IMR-90 (cell line): Measurements from ENCODE around the gene SLC4A2. TPM values are rescaled to one million over a fixed set of nuclear protein-coding genes. Genes with fewer than 3 reads are reported as not detected.
A peak's percentile ranks its signal among the peaks of the same experiment; 100 is the strongest.

ENCODE experiments used
- ATAC-seq: fragments of 200-7000 bp; cut with Tn5 transposase; 2 replicates; pipeline ENCODE4 v1.9.1; 2020; ENCODE audit warnings: low read depth, mild to moderate bottlenecking, moderate library complexity
- BruUV-seq: library from RNA; stranded (reverse); fragments of 400-500 nt; replicated peaks from 2 replicates; lab custom pipeline; 2021; lab: Mats Ljungman, UMichigan
- CTCF ChIA-PET: fragments of 300-600 bp; formaldehyde crosslinking; extraction: SDS; loops from one replicate; lab custom pipeline; 2021; ENCODE audit warnings: antibody characterized with exemption; lab: Yijun Ruan, JAX
- POLR2A ChIA-PET: fragments of 300-600 bp; sonication (Branson Sonifier 250); formaldehyde crosslinking; loops from one replicate; lab custom pipeline; 2022; ENCODE audit warnings: antibody characterized with exemption; ENCODE audit not compliant: unreplicated experiment; lab: Charles Lee
- DNase-seq: peaks from one replicate; pipeline ENCODE4 v3.0.0; 2013
- H2AFZ ChIP-seq: replicated peaks from 2 replicates; pipeline ENCODE3; 2013; ENCODE audit warnings: low read length, mild to moderate bottlenecking; ENCODE audit not compliant: poor library complexity
- H2AK5ac ChIP-seq: 2 replicates; pipeline ENCODE4 v1.6.1; 2013; ENCODE audit warnings: low read depth, low read length, inconsistent platforms
- H2AK9ac ChIP-seq: replicated peaks from 2 replicates; pipeline ENCODE3; 2013; ENCODE audit warnings: mild to moderate bottlenecking, low read depth, low read length, moderate library complexity; ENCODE audit not compliant: poor library complexity
- H2BK120ac ChIP-seq: 2 replicates; pipeline ENCODE4 v1.6.1; 2013; ENCODE audit warnings: low read depth, low read length, inconsistent platforms
- H2BK15ac ChIP-seq: 3 replicates; pipeline ENCODE4 v1.6.1; 2013; ENCODE audit warnings: low read depth, low read length, inconsistent platforms
- H2BK20ac ChIP-seq: 2 replicates; pipeline ENCODE4 v1.6.1; 2013; ENCODE audit warnings: low read depth, mild to moderate bottlenecking, inconsistent platforms, low read length, moderate library complexity
- H2BK5ac ChIP-seq: 2 replicates; pipeline ENCODE4 v1.6.1; 2013; ENCODE audit warnings: mild to moderate bottlenecking, low read depth, low read length, inconsistent platforms; ENCODE audit not compliant: poor library complexity, severe bottlenecking
- H3K14ac ChIP-seq: replicated peaks from 2 replicates; pipeline ENCODE4 v1.6.1; 2013; ENCODE audit warnings: low read depth, low read length, inconsistent platforms
- H3K18ac ChIP-seq: 2 replicates; pipeline ENCODE4 v1.6.1; 2013; ENCODE audit warnings: low read depth, low read length, control low read depth
- H3K23ac ChIP-seq: 2 replicates; pipeline ENCODE4 v1.6.1; 2013; ENCODE audit warnings: low read depth, low read length, inconsistent platforms
- H3K27ac ChIP-seq: 2 replicates; pipeline ENCODE4 v1.5.1; 2013; ENCODE audit warnings: mild to moderate bottlenecking, control low read depth, low read length; ENCODE audit not compliant: insufficient read depth
- H3K27me3 ChIP-seq: 2 replicates; pipeline ENCODE4 v1.6.1; 2013; ENCODE audit warnings: low read length; ENCODE audit not compliant: control insufficient read depth, insufficient read depth
- H3K36me3 ChIP-seq: 2 replicates; pipeline ENCODE4 v1.6.1; 2013; ENCODE audit warnings: low read length, mixed read lengths; ENCODE audit not compliant: control insufficient read depth, insufficient read depth
- H3K4ac ChIP-seq: 2 replicates; pipeline ENCODE4 v1.6.1; 2013; ENCODE audit warnings: low read depth, low read length, inconsistent platforms
- H3K4me1 ChIP-seq: 2 replicates; pipeline ENCODE4 v1.6.1; 2013; ENCODE audit warnings: low read length, mixed read lengths; ENCODE audit not compliant: control insufficient read depth, insufficient read depth
- H3K4me2 ChIP-seq: 2 replicates; pipeline ENCODE4 v1.6.1; 2013; ENCODE audit warnings: low read depth, mild to moderate bottlenecking, control low read depth, low read length, moderate library complexity
- H3K4me3 ChIP-seq: 2 replicates; pipeline ENCODE4 v1.5.1; 2013; ENCODE audit warnings: low read depth, mild to moderate bottlenecking, control low read depth, low read length, moderate library complexity; ENCODE audit not compliant: insufficient read depth
- H3K56ac ChIP-seq: 2 replicates; pipeline ENCODE4 v1.6.1; 2013; ENCODE audit warnings: low read length, inconsistent platforms; ENCODE audit not compliant: insufficient read depth; ENCODE audit errors: extremely low read depth
- H3K79me1 ChIP-seq, 2 experiments: 2 replicates each; pipeline ENCODE4 v1.6.1; 2013; ENCODE audit warnings: low read length in 2 of 2, inconsistent platforms in 1 of 2, low read depth in 1 of 2
- H3K9ac ChIP-seq: 2 replicates; pipeline ENCODE4 v1.6.1; 2013; ENCODE audit warnings: low read depth, low read length, control low read depth
- H3K9me1 ChIP-seq: 2 replicates; pipeline ENCODE4 v1.6.1; 2013; ENCODE audit warnings: low read length, inconsistent platforms; ENCODE audit not compliant: insufficient read depth
- H3K9me3 ChIP-seq: 2 replicates; pipeline ENCODE4 v1.6.1; 2013; ENCODE audit warnings: low read length; ENCODE audit not compliant: control insufficient read depth, insufficient read depth
- H4K20me1 ChIP-seq: 2 replicates; pipeline ENCODE4 v1.6.1; 2013; ENCODE audit warnings: low read length, inconsistent platforms; ENCODE audit not compliant: insufficient read depth
- H4K5ac ChIP-seq: 2 replicates; pipeline ENCODE4 v1.6.1; 2013; ENCODE audit warnings: mild to moderate bottlenecking, low read depth, low read length, control low read depth
- H4K8ac ChIP-seq, 2 experiments: 2 replicates each; pipeline ENCODE4 v1.6.1; 2013; ENCODE audit warnings: low read depth in 2 of 2, low read length in 2 of 2, control low read depth in 1 of 2, inconsistent platforms in 1 of 2
- H4K91ac ChIP-seq: 2 replicates; pipeline ENCODE4 v1.6.1; 2013; ENCODE audit warnings: low read depth, low read length, inconsistent platforms; ENCODE audit not compliant: insufficient read depth
- BHLHE40 ChIP-seq: fragments of 150-350 bp; IDR thresholded peaks from 2 replicates; pipeline ENCODE4 v1.6.1; 2016; ENCODE audit warnings: mild to moderate bottlenecking, low read depth, low read length
- CHD1 ChIP-seq: IDR thresholded peaks from 2 replicates; pipeline ENCODE4 v1.6.1; 2012; ENCODE audit warnings: low read depth, low read length, improper control_type of control experiment
- ELK1 ChIP-seq: fragments of 150-350 bp; IDR thresholded peaks from 2 replicates; pipeline ENCODE4 v1.6.1; 2016; ENCODE audit warnings: low read depth, mild to moderate bottlenecking, low read length, moderate library complexity, borderline replicate concordance
- FOS ChIP-seq: fragments of 150-350 bp; IDR thresholded peaks from 2 replicates; pipeline ENCODE4 v1.6.1; 2016; ENCODE audit warnings: low read depth, low read length
- MAZ ChIP-seq: IDR thresholded peaks from 2 replicates; pipeline ENCODE4 v1.6.1; 2012; ENCODE audit warnings: low read depth, mild to moderate bottlenecking, low read length, improper control_type of control experiment, moderate library complexity, borderline replicate concordance
- MXI1 ChIP-seq: IDR thresholded peaks from 2 replicates; pipeline ENCODE4 v1.6.1; 2012; ENCODE audit warnings: low read depth, mild to moderate bottlenecking, low read length, moderate library complexity, borderline replicate concordance
- NFE2L2 ChIP-seq: fragments of 150-350 bp; IDR thresholded peaks from 2 replicates; pipeline ENCODE4 v1.6.1; 2016; ENCODE audit warnings: low read depth, mild to moderate bottlenecking, low read length
- RCOR1 ChIP-seq: IDR thresholded peaks from 2 replicates; pipeline ENCODE4 v1.6.1; 2012; ENCODE audit warnings: mild to moderate bottlenecking, low read length, improper control_type of control experiment; ENCODE audit not compliant: insufficient replicate concordance
- WGBS, 2 experiments: methylation state at CpG; one replicate each; pipeline versions ENCODE4 v1.1.5 to v1.1.7; 2013; ENCODE audit warnings: missing lambda C conversion rate in 2 of 2; ENCODE audit not compliant: insufficient read length in 1 of 2; ENCODE audit errors: extremely low coverage in 2 of 2; 5-methylcytosine and 5-hydroxymethylcytosine counted together
- dilution Hi-C: fragments of 300-500 bp; cut with HindIII; formaldehyde crosslinking; loops from one replicate; pipeline ENCODE4 v1.14.3; 2018; ENCODE audit warnings: low sequenced_read_pairs; ENCODE audit not compliant: unreplicated experiment
- in situ Hi-C: fragments of 300-500 bp; cut with MboI; formaldehyde crosslinking; loops from 3 replicates; pipeline ENCODE4 v1.14.3; 2019; ENCODE audit warnings: low sequenced_read_pairs, inconsistent platforms, mixed read lengths
- intact Hi-C: fragments of 100-400 bp; cut with micrococcal nuclease; formaldehyde crosslinking; loops from 2 replicates; pipeline ENCODE4 v1.10.0; 2022
- polyA plus RNA-seq, 3 experiments: library from polyadenylated mRNA; depleted of rRNA; stranded (reverse); fragments of >200 nt; gene quantifications; 2 replicates each; pipeline ENCODE4 v1.2.3, GENCODE V29; 2012; ENCODE audit warnings: low replicate concordance in 1 of 3
- total RNA-seq: library from RNA; depleted of rRNA; stranded (reverse); fragments of >200 nt; gene quantifications from 2 replicates; pipeline ENCODE4 v1.2.3, GENCODE V29; 2012

The SLC4A2 gene
- total and polyA plus RNA-seq, 2 of the 4 experiments (the other 2 are of a cell fraction) = 29.6 to 91.0 TPM

DNA sequence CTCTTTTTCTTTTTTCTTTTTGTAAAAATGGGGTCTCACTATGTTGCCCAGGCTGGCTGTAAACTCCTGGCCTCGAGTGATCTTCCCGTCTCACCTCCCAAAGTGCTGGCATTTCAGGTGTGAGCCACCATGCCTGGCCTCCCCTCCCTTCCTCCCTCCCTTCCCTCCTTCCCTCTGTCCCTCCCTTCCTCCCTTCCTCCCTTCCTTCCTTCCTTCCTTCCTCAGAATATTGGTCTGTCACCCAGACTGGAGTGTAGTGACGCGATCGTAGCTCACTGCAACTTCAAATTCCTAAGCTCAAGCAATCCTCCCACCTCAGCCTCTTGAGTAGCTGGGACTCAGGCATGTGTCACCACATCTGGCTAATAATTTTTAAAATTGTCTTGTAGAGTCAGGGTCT is 35.3 kb downstream of the SLC4A2 start:
- Histone ChIP-seq H2AK9ac (no peak overlapping the region), H3K4ac (no peak overlapping the region), H3K9ac (no peak overlapping the region), H3K23ac (no peak overlapping the region), H2BK15ac (no peak overlapping the region), H4K91ac (no peak overlapping the region), H3K36me3 (peaks cover 11% of the 10 kb centered on the region; the same call in 1 of the 2 replicates), H2BK120ac (no peak overlapping the region), H3K4me3 (no peak overlapping the region), H4K5ac (no peak overlapping the region), H3K27ac (no peak overlapping the region), H3K27me3 (no peaks in the 10 kb centered on the region), H4K20me1 (peaks cover 91% of the 10 kb centered on the region), H3K9me3 (no peaks in the 10 kb centered on the region), H2BK20ac (no peak overlapping the region), H3K56ac (no peak overlapping the region), H3K79me1 (peaks cover 5 to 85% of the 10 kb centered on the region in 2 experiments; a peak in 2 of 4 replicates), H3K18ac (no peak overlapping the region), H2AFZ (no peak overlapping the region), H3K14ac (no peak overlapping the region), H3K4me2 (no peak overlapping the region), H2BK5ac (peak overlapping the region; percentile 13), H2AK5ac (peak overlapping the region; percentile 57; the same call in 1 of the 2 replicates), H3K9me1 (peaks cover 14% of the 10 kb centered on the region), H3K4me1 (peaks cover 16% of the 10 kb centered on the region), H4K8ac (no peak overlapping the region)
- no peak for TF ChIP-seq MXI1
- no peak for TF ChIP-seq ELK1
- TF ChIP-seq MAZ = no peak
- no peak for TF ChIP-seq FOS
- no peak for TF ChIP-seq CHD1
- no peak for TF ChIP-seq BHLHE40
- TF ChIP-seq RCOR1 = no peak
- no peak for TF ChIP-seq NFE2L2
- no TSS peak for BruUV-seq
- ATAC-seq (no peak; the same call in 1 of the 2 replicates), DNase-seq (no peak)
- POLR2A ChIA-PET = no interaction called here
- CTCF ChIA-PET = interaction anchor here (0.7 to 1.3 kb wide), 2 partner anchors 16 to 19 kb away, joined by 4 to 5 read pairs; no protein-coding TSS in a partner anchor
- 92% methylated on average over 2 of the region's 5 CpGs; no CpG with 5 or more reads in 1 of the 2 experiments for WGBS, 2 experiments
- dilution Hi-C loops = no loop called here
- intact Hi-C loops = no loop called here
- in situ Hi-C loops = no loop called here
